HT1080 (cell line): ENCODE measurements around the gene LDLRAD4. TPM values are rescaled to one million over a fixed set of nuclear protein-coding genes. Genes with fewer than 3 reads are reported as not detected.

ENCODE experiments used
- DNase-seq: peaks from one replicate; pipeline ENCODE4 v3.0.0-alpha.2; 2015; ENCODE audit warnings: low read depth
- total RNA-seq: library from RNA; depleted of rRNA; stranded (reverse); fragments of >200 nt; shearing (Covaris generic); gene quantifications from 2 replicates; pipeline ENCODE4 v1.2.3, GENCODE V29; 2014

The LDLRAD4 gene
- total RNA-seq, 1 experiment from 2014 or later: not detected

DNA sequence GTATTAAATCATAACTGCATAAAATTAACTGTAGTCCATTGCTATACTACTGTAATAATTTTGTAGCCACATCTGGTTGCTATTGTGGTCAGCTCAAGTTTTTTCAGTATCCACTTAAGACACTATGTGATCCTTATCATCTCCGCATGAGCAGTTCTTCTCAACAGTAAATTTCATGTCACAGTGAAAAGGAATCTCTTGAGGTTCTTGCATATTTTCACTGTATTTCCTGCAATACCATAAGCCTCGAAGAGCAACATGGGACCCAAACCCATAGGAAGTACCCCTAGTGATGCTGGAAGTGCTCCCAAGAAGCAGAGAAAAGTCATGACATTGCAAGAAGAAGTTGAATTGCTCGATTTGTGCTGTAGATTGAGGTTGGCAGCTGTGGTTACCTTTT lies 86.7 kb downstream of the LDLRAD4 start:
- no peak for DNase-seq

DNA sequence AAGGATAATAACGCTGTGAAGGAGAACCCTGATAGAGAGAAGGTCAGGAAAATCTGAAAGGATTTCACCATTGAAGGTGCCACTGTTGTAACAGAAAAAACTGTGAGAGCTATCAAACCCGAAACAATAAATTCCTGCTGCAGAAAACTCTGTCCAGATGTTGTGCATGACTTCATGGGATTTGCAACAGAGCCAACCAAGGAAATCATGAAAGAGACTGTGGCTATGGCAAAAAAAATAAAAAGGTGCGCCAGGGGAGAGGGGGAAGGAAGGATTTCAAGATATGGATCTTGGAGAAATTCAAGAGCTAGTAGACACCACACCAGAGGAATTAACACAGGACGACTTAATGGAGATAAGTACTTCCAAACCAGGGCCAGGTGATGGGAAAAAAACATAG lies 88.0 kb downstream of the LDLRAD4 start:
- DNase-seq: no peak

DNA sequence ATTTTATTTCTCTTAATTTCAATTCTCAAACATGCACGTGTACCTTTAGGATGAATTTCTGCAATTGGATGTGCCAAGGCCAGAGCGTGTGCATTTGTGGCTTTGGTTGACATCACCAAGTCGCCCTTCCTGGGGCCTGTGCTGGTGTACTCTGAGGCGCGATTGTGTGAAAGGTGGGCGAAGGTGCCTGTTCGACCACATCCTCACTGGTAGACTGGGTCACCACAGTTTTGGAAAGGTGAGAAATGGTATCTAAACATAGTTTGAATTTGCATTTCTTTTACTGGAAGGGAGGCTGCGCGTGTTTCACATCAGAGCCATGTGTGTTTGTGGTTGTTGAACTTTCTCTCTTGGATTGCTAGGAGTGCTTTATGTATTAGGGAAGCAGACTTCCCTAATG lies 89.8 kb downstream of the LDLRAD4 start:
- DNase-seq: no peak

DNA sequence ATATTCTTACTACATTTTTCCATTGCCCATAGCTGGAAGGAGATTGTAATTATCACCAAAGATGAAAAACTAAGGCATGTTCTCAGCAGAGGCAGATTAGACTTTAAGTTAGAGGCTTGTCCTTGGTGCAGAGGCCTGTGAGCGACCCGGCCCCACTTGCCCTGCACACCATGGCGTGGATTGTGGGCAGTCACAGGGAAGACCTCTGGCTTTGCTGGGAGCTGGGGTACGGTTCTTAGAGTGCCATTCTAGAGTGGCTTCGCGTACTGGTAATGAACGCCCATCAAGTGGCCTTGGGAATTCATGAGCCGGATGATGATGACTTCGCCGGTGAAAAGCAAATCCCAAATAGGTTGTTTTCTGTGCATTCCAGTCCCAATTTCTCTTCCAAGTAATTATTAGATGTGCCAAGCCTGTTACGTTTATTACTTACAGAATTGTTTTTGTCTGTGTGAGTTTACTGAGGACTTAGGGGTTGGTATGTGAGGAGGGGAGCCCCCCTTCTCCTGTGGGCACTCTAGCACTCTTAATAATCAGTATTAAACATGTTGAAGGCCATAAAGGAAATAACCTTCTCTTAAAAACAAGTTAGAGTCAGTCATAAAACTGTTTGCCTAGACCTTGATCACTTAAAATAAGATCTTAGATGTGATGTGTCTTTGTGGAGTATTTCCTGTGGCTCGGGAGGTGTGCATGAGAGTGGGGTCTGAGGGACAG lies 90.6 kb downstream of the LDLRAD4 start:
- DNase-seq: no peak

DNA sequence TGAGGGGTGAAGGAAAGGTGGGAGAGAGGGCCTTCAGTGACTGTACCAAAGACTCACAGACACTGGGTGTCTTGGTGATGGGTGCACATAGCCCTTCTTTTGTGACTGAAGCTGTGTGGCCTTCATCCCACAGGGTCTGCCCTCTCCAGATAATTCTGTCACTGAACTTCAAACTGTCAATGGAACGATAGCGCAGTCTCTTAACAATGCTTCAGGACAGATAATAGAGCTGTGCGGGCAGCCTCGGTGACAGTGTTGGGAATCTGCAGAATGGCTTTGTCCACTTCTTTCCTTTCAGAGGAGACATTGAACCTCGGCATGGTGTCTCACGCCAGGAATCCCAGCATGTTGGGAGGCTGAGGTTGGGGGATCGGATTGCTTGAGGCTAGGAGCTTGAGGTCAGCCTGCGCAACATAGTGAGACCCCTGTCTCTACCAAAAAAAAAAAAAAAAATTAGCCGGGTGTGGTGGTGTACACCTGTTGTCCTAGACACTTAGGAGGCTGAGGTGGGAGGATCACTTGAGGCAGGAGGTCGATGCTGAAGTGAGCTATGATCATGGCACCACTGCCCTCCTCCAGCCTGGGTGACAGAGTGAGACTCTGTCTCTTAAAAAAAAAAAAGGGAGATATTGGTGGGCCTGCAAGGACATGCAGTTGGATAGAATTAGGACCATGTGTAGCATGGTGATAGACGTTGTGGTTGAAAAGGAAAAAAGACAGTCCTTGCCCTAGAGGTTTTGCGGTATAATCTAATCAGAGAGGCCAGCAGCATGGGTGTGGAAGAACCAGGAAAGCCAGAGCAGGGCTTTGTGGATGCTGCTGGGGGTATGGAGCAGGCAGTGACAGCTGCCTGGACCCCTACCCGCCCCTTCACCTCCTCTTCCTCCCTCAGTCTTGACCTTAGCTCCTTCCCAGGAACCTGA lies 91.4 kb downstream of the LDLRAD4 start:
- DNase-seq: no peak

DNA sequence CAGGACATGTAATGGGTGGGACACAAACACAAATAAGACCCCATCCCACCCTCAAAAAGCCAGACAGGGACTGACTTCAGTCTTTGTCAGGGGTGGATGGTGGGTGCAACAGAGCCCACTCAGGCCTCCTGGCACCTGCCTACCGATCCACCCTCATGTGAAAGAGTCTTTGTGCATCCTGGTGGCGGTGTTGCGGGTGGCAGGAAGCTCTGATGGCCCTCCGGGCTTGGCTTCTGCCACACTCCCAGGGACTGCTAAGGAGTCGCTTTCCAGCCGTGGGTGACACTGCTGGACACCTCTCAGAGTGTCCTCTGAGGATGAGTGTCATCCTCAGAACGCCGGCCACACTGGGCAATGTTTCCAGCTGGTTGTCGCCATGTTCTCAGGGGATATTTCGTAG lies 92.6 kb downstream of the LDLRAD4 start:
- no peak for DNase-seq

DNA sequence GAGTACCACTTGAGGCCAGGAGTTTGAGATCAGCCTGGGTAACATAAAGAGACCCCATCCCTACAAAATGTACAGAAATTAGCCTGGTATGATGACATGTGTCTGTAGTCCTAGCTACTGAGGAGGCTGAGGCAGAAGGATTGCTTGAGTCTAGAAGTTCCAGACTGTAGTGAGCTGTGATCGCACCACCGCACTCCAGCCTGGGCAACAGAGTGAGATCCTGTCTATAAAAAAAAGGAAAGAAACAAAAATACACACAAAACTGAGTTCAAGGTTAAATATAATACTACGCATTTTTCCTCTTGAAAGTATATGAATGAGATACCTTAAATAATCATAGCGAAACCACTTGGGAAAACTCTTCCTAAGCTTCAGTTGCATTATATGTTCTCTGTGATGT lies 94.0 kb downstream of the LDLRAD4 start:
- DNase-seq: no peak

DNA sequence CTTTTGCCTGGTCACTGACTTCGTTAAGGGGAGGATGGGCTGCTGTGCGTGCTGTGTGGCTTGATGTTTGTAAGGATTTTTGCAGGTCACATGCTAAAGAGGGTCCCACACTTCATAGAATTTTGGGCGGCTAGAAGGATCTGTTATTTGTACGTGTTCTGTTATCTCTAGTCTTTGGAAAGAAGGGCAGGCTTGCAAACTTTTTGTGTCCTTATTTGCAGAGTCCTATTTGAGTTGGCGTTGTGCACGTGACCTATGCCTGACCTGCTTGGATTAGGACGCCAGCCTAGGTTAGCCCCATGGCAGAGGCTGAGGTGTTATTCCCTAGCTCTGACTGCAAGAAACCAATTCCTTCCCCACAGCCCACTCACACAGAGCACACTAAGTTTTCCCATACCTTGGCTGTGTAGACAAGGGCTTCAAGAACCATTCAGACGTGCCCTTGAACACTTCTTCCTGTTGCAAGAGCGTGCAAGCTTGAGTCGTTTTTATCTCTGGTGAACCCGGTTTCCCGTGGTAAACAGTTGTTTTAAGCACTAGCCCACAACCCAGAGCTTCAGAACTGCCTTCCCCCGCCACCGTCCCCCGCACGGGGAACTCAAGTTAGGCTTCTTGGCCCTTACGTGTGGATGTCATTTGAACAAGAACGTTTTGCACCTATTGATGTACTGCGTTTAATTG lies 94.6 kb downstream of the LDLRAD4 start:
- no peak for DNase-seq

DNA sequence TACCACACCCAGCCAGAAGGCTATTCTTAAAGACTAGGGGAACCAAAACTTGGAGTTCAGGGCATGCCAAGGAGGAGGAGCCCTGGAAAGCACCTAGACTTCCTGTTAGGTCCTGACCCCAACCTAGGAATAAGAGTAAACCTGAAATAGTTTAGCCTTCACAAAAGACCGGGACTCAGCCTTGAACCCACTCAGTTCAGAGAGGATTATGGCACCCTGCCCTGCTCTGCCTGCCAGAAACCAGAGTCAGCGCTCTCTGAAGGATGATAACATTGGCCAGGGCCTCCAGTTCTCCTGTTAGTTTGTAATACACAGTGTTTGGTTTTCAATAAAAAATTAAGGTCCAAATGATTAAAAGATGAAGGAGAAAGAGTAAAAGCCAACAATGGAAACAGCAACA lies 96.4 kb downstream of the LDLRAD4 start:
- DNase-seq: no peak

DNA sequence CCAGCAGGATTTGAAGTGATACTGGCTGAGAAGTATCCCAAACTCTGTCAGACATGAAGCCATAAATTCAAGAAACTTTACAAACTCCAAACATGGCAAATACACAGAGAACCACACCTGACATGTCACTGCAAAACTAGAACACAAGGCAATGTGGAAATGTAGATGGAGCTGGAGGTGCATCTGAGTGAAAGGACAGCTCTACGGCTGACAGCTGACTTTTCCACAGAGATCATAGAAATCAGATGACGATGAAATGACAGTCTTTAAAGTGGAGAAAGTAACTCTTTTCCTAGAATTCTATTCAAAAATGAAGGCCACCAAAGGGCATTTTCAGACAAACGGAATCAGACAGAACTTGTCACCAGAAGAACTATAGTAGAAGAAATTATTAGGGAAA lies 97.5 kb downstream of the LDLRAD4 start:
- no peak for DNase-seq

DNA sequence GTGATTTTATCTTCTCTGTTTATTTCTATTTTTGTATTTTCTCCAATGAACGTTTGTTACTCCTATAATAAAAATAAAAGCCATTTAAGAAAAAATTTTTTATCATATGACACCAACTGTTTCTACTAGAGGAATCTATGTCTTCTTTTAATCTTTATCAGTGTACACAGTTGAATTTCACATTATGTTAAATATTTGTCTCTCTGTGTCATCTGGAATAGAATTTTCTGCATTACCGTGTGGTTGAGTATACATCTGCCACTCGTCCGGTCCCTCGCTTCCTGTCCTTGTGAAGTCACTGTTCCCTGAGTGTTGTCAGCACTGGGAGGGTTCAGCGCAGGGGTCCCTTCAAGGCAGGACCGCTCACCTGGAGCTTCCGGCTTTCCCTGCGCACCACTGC lies 99.2 kb downstream of the LDLRAD4 start:
- DNase-seq: no peak

DNA sequence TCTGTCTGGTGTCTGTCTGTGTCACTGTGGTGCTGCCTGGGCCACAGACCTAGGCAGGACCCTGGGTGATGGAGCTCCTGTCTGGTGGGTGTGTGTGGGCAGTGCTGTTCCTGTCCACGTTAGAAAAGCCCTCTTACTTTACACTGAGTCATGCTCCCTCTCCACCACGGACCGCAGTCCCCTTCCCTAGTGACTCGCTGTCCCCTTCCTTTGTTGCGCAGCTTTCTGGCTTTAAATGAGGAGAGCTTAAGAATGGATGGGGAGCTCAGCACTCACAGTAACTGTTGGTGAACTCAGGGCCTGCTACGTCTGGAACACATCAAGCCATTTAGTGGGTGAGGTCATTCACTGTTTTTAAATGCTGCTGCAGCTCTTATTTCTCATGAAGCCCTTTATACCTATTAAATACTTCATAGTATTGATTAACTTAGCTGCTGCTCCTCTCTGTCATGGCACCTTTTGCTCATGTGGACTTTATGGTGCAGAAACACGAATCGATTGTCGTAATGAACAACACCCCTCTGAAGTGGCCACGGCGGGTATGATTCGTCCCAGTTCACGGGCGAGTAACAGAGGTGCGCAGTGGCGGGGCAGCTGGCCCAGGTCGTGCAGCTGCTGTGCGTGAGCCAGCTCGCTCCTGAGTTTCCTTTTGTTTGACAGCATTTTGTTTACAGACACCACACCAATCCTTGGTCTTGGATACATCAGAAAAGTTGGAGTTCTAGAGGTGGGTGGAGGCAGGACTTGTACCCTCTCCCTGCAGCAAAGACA lies 100.4 kb downstream of the LDLRAD4 start:
- DNase-seq: no peak

DNA sequence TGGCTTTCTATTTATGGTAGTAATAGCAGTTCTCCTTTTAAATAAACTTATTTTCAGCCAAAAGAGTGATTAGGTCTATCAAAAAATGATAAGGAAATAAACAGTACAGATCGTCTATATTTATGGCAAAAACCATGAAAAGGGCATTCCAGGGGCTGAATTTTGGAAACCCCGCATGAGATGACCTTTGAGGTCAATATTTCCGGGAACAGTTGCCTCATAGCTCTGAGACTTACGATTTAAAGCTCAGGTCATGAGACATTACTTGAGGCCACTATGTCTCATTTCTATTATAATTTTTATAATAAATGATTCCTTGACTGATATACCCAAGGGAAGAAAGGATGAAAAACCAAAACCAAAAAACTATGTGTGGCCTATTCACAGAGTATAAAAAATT lies 101.1 kb downstream of the LDLRAD4 start:
- no peak for DNase-seq

DNA sequence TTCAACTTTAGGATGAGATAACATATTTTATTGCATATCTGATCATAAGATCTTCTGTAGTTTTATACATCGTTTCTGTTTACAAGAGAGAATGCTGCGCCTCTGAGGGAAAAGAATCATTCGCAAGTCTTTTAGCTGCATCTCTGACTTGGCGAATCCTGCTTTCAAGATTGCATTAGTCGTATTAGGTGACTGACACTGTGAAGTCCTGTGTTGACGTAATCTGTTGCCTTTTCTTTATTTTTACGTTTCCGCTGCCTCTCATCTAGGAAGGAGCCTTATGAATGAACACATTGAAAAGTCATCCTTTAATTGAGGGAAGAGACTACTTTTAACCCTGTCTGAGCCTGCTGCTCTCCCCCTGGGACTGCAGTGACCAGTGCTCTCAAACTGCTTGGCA lies 101.5 kb downstream of the LDLRAD4 start:
- DNase-seq: no peak

DNA sequence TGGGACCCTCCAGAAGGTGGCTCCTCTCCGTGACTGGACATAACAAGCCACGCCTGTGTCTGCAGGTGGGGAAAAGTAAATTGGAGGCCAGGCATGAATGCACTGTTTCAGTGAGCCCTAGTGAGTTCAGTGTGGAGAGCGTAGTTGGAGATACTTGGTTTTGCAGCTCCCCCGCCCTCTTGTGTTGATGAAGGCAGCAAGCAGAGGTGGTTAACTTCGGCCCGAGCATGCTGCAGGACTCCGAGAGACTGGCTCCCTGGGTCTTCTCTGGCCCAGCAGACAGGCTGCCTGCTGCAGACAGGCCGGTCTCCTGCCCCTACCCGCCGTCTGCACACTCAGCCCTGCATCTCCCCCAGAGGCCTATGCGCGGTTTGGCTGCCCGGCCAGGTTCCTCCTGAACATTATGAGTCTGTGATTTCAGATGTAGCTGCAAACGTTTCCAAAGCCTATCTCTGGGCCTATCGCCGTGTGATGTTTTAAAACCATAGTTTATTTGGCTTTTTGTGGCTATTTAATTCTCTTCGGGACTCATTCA lies 102.4 kb downstream of the LDLRAD4 start:
- no peak for DNase-seq

DNA sequence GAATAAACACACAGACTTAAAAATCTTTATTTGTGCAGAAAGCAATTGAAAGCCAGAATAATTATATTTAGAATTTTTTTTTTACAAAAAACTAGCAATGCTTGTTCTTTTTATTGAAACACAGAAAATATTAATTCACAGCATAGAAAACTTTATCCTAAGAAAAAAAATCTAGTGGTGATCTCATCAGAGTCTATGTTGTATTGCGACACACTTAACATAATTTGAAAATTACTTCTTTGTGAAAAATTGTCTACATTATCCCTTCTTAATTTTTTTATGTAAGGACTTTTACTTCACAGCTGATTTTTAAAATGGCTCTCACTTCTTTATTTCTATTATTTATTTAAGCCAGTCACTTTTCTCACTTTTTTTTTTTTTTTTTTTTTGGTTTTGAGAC lies 103.4 kb downstream of the LDLRAD4 start:
- DNase-seq: no peak

DNA sequence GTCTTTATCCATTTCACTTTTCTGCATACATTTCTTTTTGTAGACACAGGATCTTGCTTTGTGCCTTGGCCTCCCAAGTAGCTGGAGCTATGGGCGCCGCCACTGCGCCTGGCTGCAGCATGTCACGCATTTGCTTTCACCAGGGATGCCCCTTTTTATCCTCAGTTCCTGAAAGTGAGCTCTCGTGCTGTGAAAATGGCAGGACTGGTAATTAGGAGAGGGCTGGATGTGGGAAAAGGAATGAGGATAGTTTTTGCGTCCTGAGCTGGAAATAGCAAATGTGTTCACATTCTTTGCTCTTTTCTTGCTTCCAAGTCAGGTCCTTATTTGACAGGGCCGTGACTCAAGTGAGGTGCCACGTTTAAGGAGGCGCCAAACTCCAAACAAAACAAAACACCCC lies 104.6 kb downstream of the LDLRAD4 start:
- no peak for DNase-seq

DNA sequence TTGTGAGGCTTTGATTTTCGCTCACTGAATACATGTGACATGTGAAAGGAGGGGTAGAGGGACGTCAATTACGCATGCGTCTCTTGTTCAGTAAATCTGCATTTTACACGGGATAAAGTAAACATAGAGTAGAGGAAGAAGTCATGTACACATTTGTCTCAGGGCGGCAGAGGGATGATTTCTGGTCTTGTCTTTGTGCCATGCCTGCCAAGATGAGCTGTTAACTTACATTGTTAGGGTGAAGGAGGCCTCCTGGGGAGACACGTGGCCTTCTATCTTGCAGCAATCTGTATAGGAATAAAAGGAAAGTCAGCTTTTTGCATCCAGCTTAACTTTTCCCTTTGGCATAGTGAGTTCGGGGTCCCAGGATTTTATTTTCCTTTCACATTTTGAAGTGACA lies 106.3 kb downstream of the LDLRAD4 start:
- no peak for DNase-seq

DNA sequence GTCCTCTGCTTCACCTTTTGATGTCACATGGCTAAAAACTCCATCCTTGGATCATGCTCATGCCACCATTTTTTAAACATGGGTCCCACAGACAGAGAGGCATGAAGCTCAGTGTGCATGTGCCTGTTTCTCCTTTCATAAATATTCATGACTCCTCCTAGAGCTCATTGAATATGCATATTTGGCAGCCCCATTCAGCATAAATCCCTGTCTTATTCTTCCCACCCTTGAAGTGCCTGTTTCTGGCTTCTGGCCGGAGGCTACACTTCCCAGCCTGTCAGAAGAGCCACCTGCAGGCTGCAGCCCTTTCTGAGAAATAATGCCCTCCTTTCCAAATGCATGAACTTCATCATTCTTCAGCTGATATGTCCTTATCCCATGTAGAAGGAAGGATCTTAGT lies 109.7 kb downstream of the LDLRAD4 start:
- no peak for DNase-seq

DNA sequence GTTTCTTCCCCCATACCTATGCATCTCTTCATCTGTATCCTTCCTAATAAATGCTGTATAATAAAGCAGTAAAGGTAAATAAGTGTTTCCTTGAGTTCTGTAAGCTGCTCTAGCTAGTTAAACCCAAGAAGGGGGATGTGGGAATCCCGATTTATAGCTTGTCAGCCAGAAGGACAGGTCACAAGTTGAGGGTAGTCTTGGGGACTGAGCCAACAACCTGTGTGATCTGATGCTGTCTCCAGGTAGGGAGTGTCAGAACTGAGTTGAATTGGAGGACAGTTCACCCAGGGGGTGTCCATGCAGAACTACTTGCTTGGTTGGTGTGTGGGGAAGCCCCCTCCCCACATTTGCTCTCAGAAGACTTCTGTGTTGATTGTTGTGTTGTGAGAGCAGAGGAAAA lies 112.4 kb downstream of the LDLRAD4 start:
- no peak for DNase-seq

DNA sequence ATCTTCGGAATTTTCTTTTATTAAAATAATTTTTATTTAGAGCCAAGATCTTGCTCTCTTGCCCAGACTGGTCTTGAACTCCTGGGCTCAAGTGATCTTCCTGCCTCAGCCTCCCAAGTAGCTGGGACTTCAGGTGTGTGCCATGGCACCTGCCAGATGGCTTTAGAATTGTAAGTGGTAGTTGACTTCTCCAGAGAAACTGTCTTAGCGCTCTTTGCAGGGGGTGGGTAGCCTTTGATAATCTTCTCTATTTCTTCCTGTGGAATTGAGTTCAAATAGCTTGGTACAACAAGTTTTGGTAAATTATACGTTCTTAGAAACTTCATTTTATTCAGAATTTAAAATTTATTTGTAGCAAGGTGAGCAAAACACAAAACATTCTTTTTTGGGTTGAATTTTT lies 113.3 kb downstream of the LDLRAD4 start:
- no peak for DNase-seq
